Measurements from ENCODE around the gene TSSC4.

The TSSC4 gene

GRCh38 chr11:2382129-2382517 lies 18.4 kb upstream of the TSSC4 start:
- no peak overlapping the region for H3K27ac ChIP-seq
- H3K4me3 ChIP-seq (ENCODE audit: low read depth in 1 of 2, low read length in 1 of 2) = no peak overlapping the region
- peaks cover 33% of the 10 kb centered on the region for H3K27me3 ChIP-seq
- TF ChIP-seq, protein P1, sequence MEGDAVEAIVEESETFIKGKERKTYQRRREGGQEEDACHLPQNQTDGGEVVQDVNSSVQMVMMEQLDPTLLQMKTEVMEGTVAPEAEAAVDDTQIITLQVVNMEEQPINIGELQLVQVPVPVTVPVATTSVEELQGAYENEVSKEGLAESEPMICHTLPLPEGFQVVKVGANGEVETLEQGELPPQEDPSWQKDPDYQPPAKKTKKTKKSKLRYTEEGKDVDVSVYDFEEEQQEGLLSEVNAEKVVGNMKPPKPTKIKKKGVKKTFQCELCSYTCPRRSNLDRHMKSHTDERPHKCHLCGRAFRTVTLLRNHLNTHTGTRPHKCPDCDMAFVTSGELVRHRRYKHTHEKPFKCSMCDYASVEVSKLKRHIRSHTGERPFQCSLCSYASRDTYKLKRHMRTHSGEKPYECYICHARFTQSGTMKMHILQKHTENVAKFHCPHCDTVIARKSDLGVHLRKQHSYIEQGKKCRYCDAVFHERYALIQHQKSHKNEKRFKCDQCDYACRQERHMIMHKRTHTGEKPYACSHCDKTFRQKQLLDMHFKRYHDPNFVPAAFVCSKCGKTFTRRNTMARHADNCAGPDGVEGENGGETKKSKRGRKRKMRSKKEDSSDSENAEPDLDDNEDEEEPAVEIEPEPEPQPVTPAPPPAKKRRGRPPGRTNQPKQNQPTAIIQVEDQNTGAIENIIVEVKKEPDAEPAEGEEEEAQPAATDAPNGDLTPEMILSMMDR (IDR thresholded peaks at IDR 0.05) = no peak
- H3K9me3 ChIP-seq = no peaks in the 10 kb centered on the region
- no peaks in the 10 kb centered on the region for H3K36me3 ChIP-seq
- peaks cover 6 to 9% of the 10 kb centered on the region in 2 experiments for H3K4me1 ChIP-seq (ENCODE audit: control insufficient read depth in 1 of 2, insufficient read depth in 1 of 2, low read depth in 1 of 2, low read length in 1 of 2)

DNA sequence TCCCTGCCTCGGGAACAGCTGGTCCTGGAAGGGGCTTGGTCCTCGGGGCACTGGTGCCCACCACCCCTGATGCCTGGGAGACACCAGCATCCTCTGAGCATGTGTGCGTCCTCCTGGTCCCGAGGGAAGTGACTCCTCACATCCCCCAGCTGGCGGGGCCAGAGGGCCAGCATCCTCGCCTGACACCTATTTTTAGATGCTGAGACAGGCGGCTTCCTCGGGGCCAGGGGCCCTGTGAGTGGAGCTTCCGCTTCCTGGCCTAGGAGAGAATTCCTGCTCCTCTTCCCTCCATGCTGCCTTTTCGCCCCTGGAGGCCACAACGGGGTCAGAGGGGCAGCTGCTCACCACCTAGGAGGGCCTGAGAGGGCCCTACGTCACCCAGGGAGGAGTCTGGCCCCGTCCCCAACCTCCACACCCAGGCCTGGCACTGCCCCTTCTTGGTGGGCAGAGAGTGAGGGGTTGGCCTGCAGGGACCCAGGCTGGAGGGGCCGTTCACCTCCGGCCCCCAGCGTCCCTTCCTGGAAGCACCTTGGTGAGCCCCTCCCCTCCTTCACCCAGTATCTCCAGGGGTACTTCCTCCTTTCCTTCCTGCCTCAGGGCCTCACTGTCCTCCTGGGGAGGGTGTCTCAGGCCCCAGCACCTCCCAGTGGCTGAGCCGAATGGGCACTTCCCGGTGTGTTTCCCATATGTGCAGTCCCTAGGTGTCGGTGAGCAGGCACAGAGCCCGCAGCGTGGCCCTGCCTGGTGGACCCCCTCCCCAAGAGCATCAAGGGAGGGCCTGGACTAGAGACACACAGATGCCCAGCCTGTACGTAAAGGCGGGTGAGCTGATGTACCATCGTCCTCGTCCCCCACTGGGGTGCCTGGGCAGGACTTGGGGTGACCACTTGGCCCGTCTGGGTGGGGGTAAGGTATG lies 17.4 kb upstream of the TSSC4 start:
- H3K36me3 ChIP-seq = no peaks in the 10 kb centered on the region
- no peak overlapping the region for H3K27ac ChIP-seq
- H3K4me3 ChIP-seq (ENCODE audit: low read depth in 1 of 2, low read length in 1 of 2) = no peak overlapping the region
- H3K4me1 ChIP-seq (ENCODE audit: control insufficient read depth in 1 of 2, insufficient read depth in 1 of 2, low read depth in 1 of 2, low read length in 1 of 2) = peaks cover 0 to 1% of the 10 kb centered on the region in 2 experiments
- no peaks in the 10 kb centered on the region for H3K9me3 ChIP-seq
- TF ChIP-seq, protein P1 (IDR thresholded peaks at IDR 0.05) = no peak
- peaks cover 23% of the 10 kb centered on the region for H3K27me3 ChIP-seq

DNA sequence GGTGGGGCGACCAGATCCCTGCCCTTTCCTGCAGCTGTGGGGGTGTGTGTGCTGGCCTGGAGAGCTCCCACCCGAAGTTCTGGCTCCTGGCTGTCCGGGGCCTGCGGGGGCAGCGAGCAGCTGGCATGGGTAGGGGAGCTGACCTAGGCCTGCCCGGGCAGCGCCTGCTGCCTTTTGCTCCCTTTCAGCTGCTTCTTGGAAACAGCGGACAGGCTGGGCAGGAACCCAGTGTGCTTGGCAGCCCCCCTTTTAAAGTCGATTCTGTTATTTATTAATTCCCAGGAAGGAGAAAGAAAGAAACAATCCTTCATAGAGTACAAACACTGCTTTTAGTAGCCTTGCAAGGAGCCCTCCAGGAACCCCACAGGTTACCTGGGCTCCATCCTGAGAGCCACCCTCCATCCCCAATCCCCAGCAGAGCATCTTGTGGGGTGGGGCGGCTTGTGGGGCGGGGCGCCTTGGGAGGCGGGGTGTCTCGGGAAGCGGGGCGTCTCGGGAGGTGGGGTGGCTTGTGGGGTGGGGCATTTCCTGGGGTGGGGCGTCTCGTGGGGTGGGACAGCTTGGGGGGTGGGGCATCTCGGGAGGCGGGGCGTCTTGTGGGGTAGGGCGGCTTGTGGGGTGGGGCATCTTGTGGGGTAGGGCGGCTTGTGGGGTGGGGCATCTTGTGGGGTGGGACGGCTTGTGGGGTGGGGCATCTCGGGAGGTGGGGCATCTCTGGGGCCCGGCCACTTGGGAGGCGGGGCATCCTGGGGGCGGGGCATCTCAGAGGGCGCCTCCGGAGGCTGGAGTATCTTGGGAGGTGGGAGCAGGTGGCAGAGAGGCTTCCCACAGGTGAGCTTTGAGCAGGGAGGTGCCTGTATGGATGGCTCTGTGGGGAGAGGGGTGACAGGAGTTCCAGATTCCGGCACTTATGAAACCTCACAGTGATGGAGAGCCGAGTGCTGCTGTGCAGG lies 16.4 kb upstream of the TSSC4 start:
- Histone ChIP-seq H3K36me3 (no peaks in the 10 kb centered on the region), H3K27ac (no peak overlapping the region)

GRCh38 chr11:2385156-2386151 lies 15.1 kb upstream of the TSSC4 start:
- no peaks in the 10 kb centered on the region for H3K36me3 ChIP-seq
- TF ChIP-seq, protein P1 (IDR thresholded peaks at IDR 0.05) = no peak
- no peak overlapping the region for H3K4me3 ChIP-seq (ENCODE audit: low read depth in 1 of 2, low read length in 1 of 2)
- no peaks in the 10 kb centered on the region for H3K4me1 ChIP-seq (ENCODE audit: control insufficient read depth in 1 of 2, insufficient read depth in 1 of 2, low read depth in 1 of 2, low read length in 1 of 2)
- no peaks in the 10 kb centered on the region for H3K9me3 ChIP-seq
- H3K27ac ChIP-seq = no peak overlapping the region
- peaks cover 7% of the 10 kb centered on the region for H3K27me3 ChIP-seq

More for the DNA sequence above, 16.4 kb upstream of the TSSC4 start:
- TF ChIP-seq, protein P1 (IDR thresholded peaks at IDR 0.05) = no peak
- H3K4me1 ChIP-seq (ENCODE audit: control insufficient read depth in 1 of 2, insufficient read depth in 1 of 2, low read depth in 1 of 2, low read length in 1 of 2) = no peaks in the 10 kb centered on the region
- H3K9me3 ChIP-seq = no peaks in the 10 kb centered on the region
- H3K27me3 ChIP-seq = peaks cover 14% of the 10 kb centered on the region
- no peak overlapping the region for H3K4me3 ChIP-seq (ENCODE audit: low read depth in 1 of 2, low read length in 1 of 2)

DNA sequence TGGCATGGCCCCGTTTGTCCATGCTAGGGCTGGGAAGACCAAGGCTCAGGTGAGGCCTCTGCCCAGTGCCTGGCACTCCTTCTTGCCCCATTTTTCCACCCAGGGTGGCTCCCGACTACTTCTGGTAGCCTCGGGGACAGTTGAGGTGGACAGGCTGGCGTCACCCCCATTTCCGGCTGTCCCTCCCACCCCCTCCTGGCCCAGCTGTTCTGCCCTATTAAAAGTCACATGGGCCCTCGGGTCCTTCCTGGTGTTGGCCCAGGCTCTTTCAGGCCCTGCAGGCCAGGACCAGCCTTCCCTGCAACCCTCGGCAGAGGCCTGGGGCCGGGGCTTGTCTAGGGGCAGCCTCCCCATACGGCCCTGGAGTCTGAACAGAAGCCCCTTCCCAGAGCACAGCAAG lies 14.0 kb upstream of the TSSC4 start:
- H3K36me3 ChIP-seq = no peaks in the 10 kb centered on the region
- H3K27ac ChIP-seq = no peak overlapping the region
- no peaks in the 10 kb centered on the region for H3K27me3 ChIP-seq
- no peaks in the 10 kb centered on the region for H3K9me3 ChIP-seq
- no peak overlapping the region for H3K4me3 ChIP-seq (ENCODE audit: low read depth in 1 of 2, low read length in 1 of 2)
- H3K4me1 ChIP-seq (ENCODE audit: control insufficient read depth in 1 of 2, insufficient read depth in 1 of 2, low read depth in 1 of 2, low read length in 1 of 2) = no peaks in the 10 kb centered on the region
- TF ChIP-seq, protein P1 (IDR thresholded peaks at IDR 0.05) = no peak

Measured in neutrophil (primary cell).